Measurements from ENCODE around the gene TACC3.

Gene TACC3

GRCh38 chr4:1790005-1790404, 68.7 kb downstream of the TACC3 start (continued):
- TF ChIP-seq ZNF211 (tag by site-specific recombination; IDR thresholded peaks at IDR 0.05; ENCODE audit: low read depth) = no peak
- no peak for TF ChIP-seq ZNF544 (tag by site-specific recombination; IDR thresholded peaks at IDR 0.05)

GRCh38 chr4:1792158-1792831, 71.0 kb downstream of the TACC3 start:
- ChIA-PET CTCF (interaction anchor here (0.6 kb wide), 1 partner anchor 14 kb away, joined by 3 read pairs; no protein-coding TSS in a partner anchor), POLR2A (interaction anchor here (0.5 to 4.6 kb wide), 7 partner anchors 9 to 46 kb away, joined by 3 to 25 read pairs (median 5); no protein-coding TSS in a partner anchor)
- no peak for TF ChIP-seq ZNF266 (tag by site-specific recombination; IDR thresholded peaks at IDR 0.05; ENCODE audit: low read depth)
- TF ChIP-seq MEIS1 (CRISPR knock-in tag; IDR thresholded peaks at IDR 0.05; ENCODE audit: borderline replicate concordance) = no peak
- TF ChIP-seq TRIM28 (IDR thresholded peaks at IDR 0.05; ENCODE audit: borderline replicate concordance, low read length) = no peak
- no peak for TF ChIP-seq ZNF302 (tag by site-specific recombination; IDR thresholded peaks at IDR 0.05; ENCODE audit: low read depth)
- TF ChIP-seq, protein P1, sequence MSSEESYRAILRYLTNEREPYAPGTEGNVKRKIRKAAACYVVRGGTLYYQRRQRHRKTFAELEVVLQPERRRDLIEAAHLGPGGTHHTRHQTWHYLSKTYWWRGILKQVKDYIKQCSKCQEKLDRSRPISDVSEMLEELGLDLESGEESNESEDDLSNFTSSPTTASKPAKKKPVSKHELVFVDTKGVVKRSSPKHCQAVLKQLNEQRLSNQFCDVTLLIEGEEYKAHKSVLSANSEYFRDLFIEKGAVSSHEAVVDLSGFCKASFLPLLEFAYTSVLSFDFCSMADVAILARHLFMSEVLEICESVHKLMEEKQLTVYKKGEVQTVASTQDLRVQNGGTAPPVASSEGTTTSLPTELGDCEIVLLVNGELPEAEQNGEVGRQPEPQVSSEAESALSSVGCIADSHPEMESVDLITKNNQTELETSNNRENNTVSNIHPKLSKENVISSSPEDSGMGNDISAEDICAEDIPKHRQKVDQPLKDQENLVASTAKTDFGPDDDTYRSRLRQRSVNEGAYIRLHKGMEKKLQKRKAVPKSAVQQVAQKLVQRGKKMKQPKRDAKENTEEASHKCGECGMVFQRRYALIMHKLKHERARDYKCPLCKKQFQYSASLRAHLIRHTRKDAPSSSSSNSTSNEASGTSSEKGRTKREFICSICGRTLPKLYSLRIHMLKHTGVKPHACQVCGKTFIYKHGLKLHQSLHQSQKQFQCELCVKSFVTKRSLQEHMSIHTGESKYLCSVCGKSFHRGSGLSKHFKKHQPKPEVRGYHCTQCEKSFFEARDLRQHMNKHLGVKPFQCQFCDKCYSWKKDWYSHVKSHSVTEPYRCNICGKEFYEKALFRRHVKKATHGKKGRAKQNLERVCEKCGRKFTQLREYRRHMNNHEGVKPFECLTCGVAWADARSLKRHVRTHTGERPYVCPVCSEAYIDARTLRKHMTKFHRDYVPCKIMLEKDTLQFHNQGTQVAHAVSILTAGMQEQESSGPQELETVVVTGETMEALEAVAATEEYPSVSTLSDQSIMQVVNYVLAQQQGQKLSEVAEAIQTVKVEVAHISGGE (tag by site-specific recombination; conservative IDR thresholded peaks at IDR 0.05; ENCODE audit: low read depth) = no peak
- TF ChIP-seq, protein P2, sequence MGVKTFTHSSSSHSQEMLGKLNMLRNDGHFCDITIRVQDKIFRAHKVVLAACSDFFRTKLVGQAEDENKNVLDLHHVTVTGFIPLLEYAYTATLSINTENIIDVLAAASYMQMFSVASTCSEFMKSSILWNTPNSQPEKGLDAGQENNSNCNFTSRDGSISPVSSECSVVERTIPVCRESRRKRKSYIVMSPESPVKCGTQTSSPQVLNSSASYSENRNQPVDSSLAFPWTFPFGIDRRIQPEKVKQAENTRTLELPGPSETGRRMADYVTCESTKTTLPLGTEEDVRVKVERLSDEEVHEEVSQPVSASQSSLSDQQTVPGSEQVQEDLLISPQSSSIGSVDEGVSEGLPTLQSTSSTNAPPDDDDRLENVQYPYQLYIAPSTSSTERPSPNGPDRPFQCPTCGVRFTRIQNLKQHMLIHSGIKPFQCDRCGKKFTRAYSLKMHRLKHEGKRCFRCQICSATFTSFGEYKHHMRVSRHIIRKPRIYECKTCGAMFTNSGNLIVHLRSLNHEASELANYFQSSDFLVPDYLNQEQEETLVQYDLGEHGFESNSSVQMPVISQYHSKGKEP (tag by site-specific recombination; IDR thresholded peaks at IDR 0.05) = no peak
- no peak for TF ChIP-seq ZNF157 (tag by site-specific recombination; IDR thresholded peaks at IDR 0.05)
- no peak for TF ChIP-seq ZNF132 (tag by site-specific recombination; IDR thresholded peaks at IDR 0.05; ENCODE audit: borderline replicate concordance)
- TF ChIP-seq REPIN1 (tag by site-specific recombination; IDR thresholded peaks at IDR 0.05; ENCODE audit: low read depth) = no peak
- no peak for TF ChIP-seq ZNF530 (tag by site-specific recombination; IDR thresholded peaks at IDR 0.05; ENCODE audit: low read depth)
- no peak for TF ChIP-seq ZNF366 (tag by site-specific recombination; conservative IDR thresholded peaks at IDR 0.05)
- no peak overlapping the region for H3K27ac ChIP-seq (ENCODE audit: extremely low read depth, low read depth, low read length)
- peaks cover 0 to 13% of the 10 kb centered on the region in 2 experiments; a peak in 1 of 3 replicates for H3K36me3 ChIP-seq (ENCODE audit: control insufficient read depth in 2 of 2, insufficient read depth in 1 of 2, low read length in 2 of 2)
- no peaks in the 10 kb centered on the region for H3K4me1 ChIP-seq (ENCODE audit: control insufficient read depth, insufficient read depth, low read length)
- H3K4me3 ChIP-seq (ENCODE audit: low read depth, low read length) = no peak overlapping the region
- no peaks in the 10 kb centered on the region for H3K9me3 ChIP-seq (ENCODE audit: control insufficient read depth, insufficient read depth, low read depth, low read length)

DNA sequence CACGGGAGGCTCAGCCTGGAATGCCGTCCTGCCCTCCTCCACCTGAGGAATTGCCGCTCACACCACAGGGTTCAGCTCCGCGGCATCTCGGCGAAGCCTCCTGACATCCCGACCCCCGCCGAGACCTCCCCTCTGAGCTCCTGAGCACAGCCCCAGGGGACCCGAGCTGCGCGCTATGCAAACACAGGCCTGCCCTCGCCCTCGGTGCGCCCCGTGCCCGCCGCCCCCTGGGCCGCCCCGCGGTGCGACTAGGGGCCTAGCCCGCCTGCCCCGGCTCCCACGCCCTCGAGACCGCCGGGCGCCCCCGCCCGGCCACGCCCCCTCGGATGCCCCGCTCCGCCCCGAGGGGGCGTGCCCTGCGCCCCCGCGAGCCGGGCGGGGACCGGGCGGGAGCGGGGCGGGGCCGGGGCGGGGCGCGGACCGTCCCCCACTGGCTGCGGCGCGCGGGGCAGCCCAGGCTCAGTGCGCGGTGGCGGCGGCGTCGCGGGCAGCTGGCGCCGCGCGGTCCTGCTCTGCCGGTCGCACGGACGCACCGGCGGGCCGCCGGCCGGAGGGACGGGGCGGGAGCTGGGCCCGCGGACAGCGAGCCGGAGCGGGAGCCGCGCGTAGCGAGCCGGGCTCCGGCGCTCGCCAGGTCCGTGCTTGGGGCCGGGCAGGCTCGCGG, 71.6 kb downstream of the TACC3 start, which contains the start of gene FGFR3:
FGFR3 (plus strand) TSS at position 462 of the 664 bp plus-strand sequence. CDS start 642 bp downstream, outside the sequence.
- Histone ChIP-seq H3K27ac (ENCODE audit: extremely low read depth, low read depth, low read length) (peak within 1 kb of the TSS; percentile 69; the same call in 1 of the 2 replicates), H3K4me3 (ENCODE audit: low read depth, low read length) (peak within 1 kb of the TSS; percentile 63), H3K4me1 (ENCODE audit: control insufficient read depth, insufficient read depth, low read length) (no peaks in the 10 kb centered on the region), H3K36me3 (ENCODE audit: control insufficient read depth in 2 of 2, insufficient read depth in 1 of 2, low read length in 2 of 2) (peaks cover 0 to 17% of the 10 kb centered on the region in 2 experiments; a peak in 1 of 3 replicates), H3K9me3 (ENCODE audit: control insufficient read depth, insufficient read depth, low read depth, low read length) (no peaks in the 10 kb centered on the region)
- POLR2A ChIA-PET = interaction anchor here (0.5 to 4.6 kb wide), 6 partner anchors 9 to 46 kb away, joined by 3 to 25 read pairs (median 5); no protein-coding TSS in a partner anchor
- CTCF ChIA-PET = interaction anchor here (0.6 to 0.7 kb wide), 2 partner anchors 13 to 941 kb away, joined by 3 read pairs; no protein-coding TSS in a partner anchor
- TF ChIP-seq ZSCAN23 (tag by site-specific recombination; IDR thresholded peaks at IDR 0.05) (no peak), SP7 (tag by site-specific recombination; IDR thresholded peaks at IDR 0.05) (peak; percentile 39; the same call in 1 of the 2 replicates), ZNF248 (tag by site-specific recombination; IDR thresholded peaks at IDR 0.05) (no peak), SP2 (tag by site-specific recombination; IDR thresholded peaks at IDR 0.05) (no peak), ZNF423 (tag by site-specific recombination; IDR thresholded peaks at IDR 0.05) (0 out of 2 replicates have a peak, but pooled peaks have one; percentile 33), ZNF280C (tag by site-specific recombination; IDR thresholded peaks at IDR 0.05) (no peak), GLIS2 (tag by site-specific recombination; IDR thresholded peaks at IDR 0.05) (peak; percentile 84), ZNF266 (tag by site-specific recombination; IDR thresholded peaks at IDR 0.05; ENCODE audit: low read depth) (no peak), MEIS1 (CRISPR knock-in tag; IDR thresholded peaks at IDR 0.05; ENCODE audit: borderline replicate concordance) (no peak)
- TF ChIP-seq, protein P3, sequence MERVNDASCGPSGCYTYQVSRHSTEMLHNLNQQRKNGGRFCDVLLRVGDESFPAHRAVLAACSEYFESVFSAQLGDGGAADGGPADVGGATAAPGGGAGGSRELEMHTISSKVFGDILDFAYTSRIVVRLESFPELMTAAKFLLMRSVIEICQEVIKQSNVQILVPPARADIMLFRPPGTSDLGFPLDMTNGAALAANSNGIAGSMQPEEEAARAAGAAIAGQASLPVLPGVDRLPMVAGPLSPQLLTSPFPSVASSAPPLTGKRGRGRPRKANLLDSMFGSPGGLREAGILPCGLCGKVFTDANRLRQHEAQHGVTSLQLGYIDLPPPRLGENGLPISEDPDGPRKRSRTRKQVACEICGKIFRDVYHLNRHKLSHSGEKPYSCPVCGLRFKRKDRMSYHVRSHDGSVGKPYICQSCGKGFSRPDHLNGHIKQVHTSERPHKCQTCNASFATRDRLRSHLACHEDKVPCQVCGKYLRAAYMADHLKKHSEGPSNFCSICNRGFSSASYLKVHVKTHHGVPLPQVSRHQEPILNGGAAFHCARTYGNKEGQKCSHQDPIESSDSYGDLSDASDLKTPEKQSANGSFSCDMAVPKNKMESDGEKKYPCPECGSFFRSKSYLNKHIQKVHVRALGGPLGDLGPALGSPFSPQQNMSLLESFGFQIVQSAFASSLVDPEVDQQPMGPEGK (tag by site-specific recombination; IDR thresholded peaks at IDR 0.05) = 0 out of 2 replicates have a peak, but pooled peaks have one; percentile 40

Measured in HEK293 (cell line).